ENCODE measurements around the gene UBD. TPM values are rescaled to one million over a fixed set of nuclear protein-coding genes. Genes with fewer than 3 reads are reported as not detected.
A peak's percentile ranks its signal among the peaks of the same experiment; 100 is the strongest.

UBD gene
- total and polyA plus RNA-seq, 2 experiments from 2014 or later: not detected

GRCh38 chr6:29598172-29598747, 38.7 kb upstream of the UBD start:
- Histone ChIP-seq H3K4me1 (ENCODE audit: insufficient read depth) (peaks cover 35% of the 10 kb centered on the region), H3K27me3 (ENCODE audit: insufficient read depth) (no peaks in the 10 kb centered on the region), H3K4me2 (no peak overlapping the region), H3K9me2 (ENCODE audit: insufficient read depth) (no peaks in the 10 kb centered on the region; the same call in 1 of the 2 replicates), H3K79me2 (replicated peaks; ENCODE audit: insufficient read depth) (no peaks in the 10 kb centered on the region), H4K20me1 (replicated peaks; ENCODE audit: insufficient read depth) (peaks cover 11% of the 10 kb centered on the region; the same call in 1 of the 2 replicates), H2AFZ (no peak overlapping the region), H3F3A (replicated peaks; ENCODE audit: low read depth) (peaks cover 27% of the 10 kb centered on the region), H3K27ac (ENCODE audit: low read depth) (peak overlapping the region; percentile 75), H3K4me3 (no peak overlapping the region), H3K36me3 (ENCODE audit: insufficient read depth) (peaks cover 27% of the 10 kb centered on the region)
- peaks cover 38% of the 10 kb centered on the region for H3K4me1 Mint-ChIP-seq
- H3K27me3 Mint-ChIP-seq (ENCODE audit: insufficient read depth, low read depth, poor library complexity): peaks cover 14% of the 10 kb centered on the region
- no peak for TF ChIP-seq STAT1 (IDR thresholded peaks at IDR 0.05; ENCODE audit: unreplicated experiment)
- TF ChIP-seq POLR2AphosphoS5 (IDR thresholded peaks at IDR 0.05; ENCODE audit: low read depth): peak; percentile 63
- peak; percentile 25 for ATAC-seq
- DNase-seq (ENCODE audit: low spot score): no peak
- peaks cover 37% of the 10 kb centered on the region for H3K36me3 Mint-ChIP-seq (ENCODE audit: low read depth)
- H3K27ac Mint-ChIP-seq: no peak overlapping the region
- H3K9me3 Mint-ChIP-seq: peaks cover 3% of the 10 kb centered on the region; the same call in 1 of the 3 replicates
- no peak overlapping the region; the same call in 2 of the 3 replicates for H3K4me3 Mint-ChIP-seq

GRCh38 chr6:29597184-29597583, 37.7 kb upstream of the UBD start:
- H3K27ac Mint-ChIP-seq: no peak overlapping the region
- no peak overlapping the region for H3K4me3 ChIP-seq
- peaks cover 4% of the 10 kb centered on the region; the same call in 1 of the 2 replicates for H4K20me1 ChIP-seq (replicated peaks; ENCODE audit: insufficient read depth)
- no peaks in the 10 kb centered on the region for H3K27me3 ChIP-seq (ENCODE audit: insufficient read depth)
- H3K27me3 Mint-ChIP-seq (ENCODE audit: insufficient read depth, low read depth, poor library complexity): peaks cover 11% of the 10 kb centered on the region
- peaks cover 26% of the 10 kb centered on the region for H3K36me3 Mint-ChIP-seq (ENCODE audit: low read depth)
- no peak overlapping the region for H2AFZ ChIP-seq
- peaks cover 28% of the 10 kb centered on the region for H3K4me1 Mint-ChIP-seq
- peaks cover 36% of the 10 kb centered on the region for H3K4me1 ChIP-seq (ENCODE audit: insufficient read depth)
- no peaks in the 10 kb centered on the region for H3K79me2 ChIP-seq (replicated peaks; ENCODE audit: insufficient read depth)
- no peak overlapping the region for H3K4me3 Mint-ChIP-seq
- H3K27ac ChIP-seq (ENCODE audit: low read depth): no peak overlapping the region; the same call in 1 of the 2 replicates
- DNase-seq (ENCODE audit: low spot score): no peak
- H3F3A ChIP-seq (replicated peaks; ENCODE audit: low read depth): peaks cover 21% of the 10 kb centered on the region
- no peak for ATAC-seq
- no peaks in the 10 kb centered on the region; the same call in 1 of the 2 replicates for H3K9me2 ChIP-seq (ENCODE audit: insufficient read depth)
- H3K36me3 ChIP-seq (ENCODE audit: insufficient read depth): peaks cover 20% of the 10 kb centered on the region
- no peak overlapping the region for H3K4me2 ChIP-seq
- peaks cover 3% of the 10 kb centered on the region; the same call in 1 of the 3 replicates for H3K9me3 Mint-ChIP-seq
- TF ChIP-seq STAT1 (IDR thresholded peaks at IDR 0.05; ENCODE audit: unreplicated experiment) (no peak), EZH2 (IDR thresholded peaks at IDR 0.05; ENCODE audit: low read depth, unreplicated experiment) (no peak), CREB1 (CRISPR knock-in tag; IDR thresholded peaks at IDR 0.05; ENCODE audit: low read depth) (no peak), REST (IDR thresholded peaks at IDR 0.05; ENCODE audit: unreplicated experiment) (no peak), EZH2phosphoT487 (IDR thresholded peaks at IDR 0.05; ENCODE audit: unreplicated experiment) (no peak), ETS1 (IDR thresholded peaks at IDR 0.05) (no peak), CTCF (conservative IDR thresholded peaks at IDR 0.05; ENCODE audit: low read depth in 2 of 2) (no peak), ZNF114 (CRISPR knock-in tag; IDR thresholded peaks at IDR 0.05) (no peak)
